HG02571 (cell line): Measurements from ENCODE around the gene AGAP5.
"Not testable (repeated sequence)": the region's sequence is repeated elsewhere in the genome, so short reads cannot be mapped to it uniquely, and the experiment has no call there.

Source experiments
- ATAC-seq: cut with Tn5 transposase; IDR thresholded peaks from one replicate; pipeline ENCODE4 v1.9.1; 2021; ENCODE audit warnings: mild to moderate bottlenecking, moderate library complexity; ENCODE audit not compliant: unreplicated experiment

AGAP5 gene

DNA sequence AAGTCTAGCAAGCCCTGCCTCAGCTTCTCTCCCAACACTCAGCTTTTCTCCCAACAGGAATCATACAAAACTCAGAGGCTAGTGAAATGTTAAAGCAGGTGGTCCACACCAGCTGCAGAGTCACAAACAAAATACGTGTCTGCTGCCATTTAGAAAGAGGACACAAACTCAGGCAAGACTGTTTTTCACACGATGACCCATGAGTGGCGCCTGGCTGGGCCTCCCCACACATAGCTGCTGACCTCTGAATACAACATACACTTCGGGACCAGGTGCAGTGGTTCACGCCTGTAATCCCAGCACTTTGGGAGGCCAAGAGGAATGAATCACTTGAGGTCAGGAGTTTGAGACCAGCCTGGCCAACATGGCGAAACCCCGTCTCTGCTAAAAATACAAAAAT, 35.2 kb downstream of the AGAP5 start:
- ATAC-seq = not testable (repeated sequence)

DNA sequence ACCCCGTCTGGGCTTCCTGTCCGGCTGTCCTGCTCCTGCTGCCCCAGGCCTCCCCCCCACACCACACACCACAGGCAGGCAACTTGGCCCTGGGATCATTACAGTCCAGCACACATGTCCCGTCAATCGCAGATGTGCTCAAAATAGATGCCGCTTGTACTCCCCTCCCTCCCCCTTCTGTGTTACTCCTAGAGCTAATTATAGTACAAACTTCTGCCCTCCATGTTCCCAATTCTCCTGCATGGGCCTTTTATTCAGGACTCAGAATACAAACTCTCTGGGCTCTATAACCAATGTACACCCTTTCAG, 42.0 kb downstream of the AGAP5 start, which contains the start of gene SYNPO2L:
Gene SYNPO2L (minus strand): TSS at position 40 of the 309 bp plus-strand sequence. CDS start 107 bp downstream, outside the sequence.
- ATAC-seq = no peak

DNA sequence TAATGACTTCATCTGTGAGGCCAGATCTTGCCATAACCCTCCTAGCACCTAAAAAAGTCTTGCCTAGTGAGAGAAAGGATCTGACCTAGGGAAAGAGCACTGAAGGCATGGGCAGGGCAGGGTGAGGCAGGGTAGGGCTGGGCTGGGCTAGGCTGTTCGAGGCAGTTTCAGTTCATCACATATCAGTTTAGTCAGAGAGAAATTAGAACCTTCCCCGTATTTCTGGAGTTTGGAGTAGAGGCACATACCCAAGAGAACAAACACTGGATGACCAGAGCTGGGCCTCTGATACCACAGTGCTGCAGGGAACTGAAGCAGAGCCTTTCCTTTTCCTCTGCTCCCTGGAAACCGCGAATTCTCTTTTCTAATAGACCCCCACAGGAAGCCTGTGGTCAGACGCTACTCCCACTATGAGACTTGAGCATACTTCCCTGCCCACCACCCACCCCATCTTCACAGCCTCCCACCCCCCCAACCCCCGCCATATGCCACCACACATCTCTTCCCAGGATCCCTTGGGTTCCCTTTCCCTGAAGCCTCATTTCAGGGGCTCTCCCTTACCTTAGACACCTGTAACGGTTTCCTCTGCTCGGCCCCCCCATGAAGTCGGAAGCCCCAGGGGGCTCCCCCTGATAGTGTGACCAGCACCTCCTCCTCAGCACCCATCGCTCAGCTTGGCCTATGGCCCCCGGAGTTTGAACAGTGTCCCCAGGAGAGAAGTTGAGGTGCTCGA, 42.5 kb downstream of the AGAP5 start:
- no peak for ATAC-seq

DNA sequence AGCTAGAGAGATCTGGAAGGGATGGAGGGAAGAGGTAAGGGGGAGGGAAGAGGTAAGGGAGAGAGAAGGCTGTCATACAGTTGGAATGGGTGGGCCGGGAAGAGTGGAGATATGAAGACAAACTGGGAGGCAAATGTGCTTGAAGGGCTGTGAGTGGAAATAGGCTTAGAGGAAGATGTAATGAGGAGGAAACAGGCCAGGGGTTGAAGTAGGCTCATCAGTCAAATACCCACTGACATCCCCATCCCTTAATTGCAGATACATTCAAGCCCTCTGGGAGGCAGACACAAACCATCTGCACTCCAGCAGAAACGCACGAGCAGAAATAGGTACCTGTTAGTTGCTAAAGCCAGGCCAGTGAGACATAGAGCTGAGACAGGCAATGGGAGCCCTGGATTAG, 44.2 kb downstream of the AGAP5 start:
- ATAC-seq = no peak

DNA sequence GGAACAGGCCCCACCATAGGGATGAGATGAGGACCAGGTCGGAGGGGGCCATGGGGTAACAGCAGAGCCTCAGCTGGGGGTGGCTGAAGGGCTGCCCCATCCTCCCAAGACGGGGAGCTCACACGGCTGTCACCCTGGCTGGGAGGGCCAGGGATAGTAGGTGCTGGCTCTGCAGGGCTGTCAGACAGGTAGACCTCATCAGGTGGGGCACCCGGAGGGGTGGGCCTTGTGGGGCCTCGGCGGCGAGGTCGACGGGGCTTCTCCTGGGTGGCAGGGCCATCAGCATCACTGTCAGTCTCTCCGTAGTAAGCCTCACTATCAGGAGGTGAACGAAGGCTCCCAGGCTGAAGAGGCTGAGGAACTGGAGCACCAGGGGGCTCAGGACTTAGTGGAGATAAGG, 44.7 kb downstream of the AGAP5 start:
- ATAC-seq = no peak

DNA sequence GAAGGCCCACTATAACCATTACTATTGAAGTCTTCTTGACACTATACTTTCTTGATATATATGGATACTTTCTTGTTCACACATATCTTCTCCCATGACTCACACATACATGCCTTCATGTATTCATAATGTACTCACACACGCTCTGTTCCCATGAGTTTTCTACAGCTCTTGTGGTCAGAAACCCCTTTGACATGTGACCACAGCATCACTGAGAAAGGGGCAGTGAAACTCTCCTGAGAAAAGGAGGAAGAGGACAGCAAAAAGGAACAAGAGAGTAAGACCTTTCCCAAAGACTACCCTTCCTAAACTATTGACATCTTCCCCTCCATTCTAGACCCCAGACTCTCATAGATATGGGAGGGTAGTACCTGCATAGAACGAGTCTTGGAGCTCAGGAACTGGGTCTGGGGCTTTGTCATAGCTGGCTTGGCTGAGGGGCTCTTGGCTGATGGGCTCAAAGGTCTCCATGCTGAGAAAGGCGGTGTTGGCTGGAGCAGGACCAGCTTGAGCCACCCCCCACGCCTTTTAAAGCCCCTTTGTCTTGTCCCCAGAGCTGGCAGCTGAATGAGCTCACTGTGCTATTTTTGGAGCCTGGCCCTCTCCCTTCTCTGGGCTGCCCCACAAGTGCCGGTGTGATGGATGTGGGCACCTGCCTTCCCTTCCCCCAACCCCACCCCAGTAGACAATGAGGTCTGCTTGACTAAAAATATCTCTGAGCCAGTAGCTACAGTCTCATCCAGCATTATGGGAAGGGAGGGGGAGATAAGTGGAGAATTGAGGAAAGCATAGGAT, 47.2 kb downstream of the AGAP5 start:
- no peak for ATAC-seq

DNA sequence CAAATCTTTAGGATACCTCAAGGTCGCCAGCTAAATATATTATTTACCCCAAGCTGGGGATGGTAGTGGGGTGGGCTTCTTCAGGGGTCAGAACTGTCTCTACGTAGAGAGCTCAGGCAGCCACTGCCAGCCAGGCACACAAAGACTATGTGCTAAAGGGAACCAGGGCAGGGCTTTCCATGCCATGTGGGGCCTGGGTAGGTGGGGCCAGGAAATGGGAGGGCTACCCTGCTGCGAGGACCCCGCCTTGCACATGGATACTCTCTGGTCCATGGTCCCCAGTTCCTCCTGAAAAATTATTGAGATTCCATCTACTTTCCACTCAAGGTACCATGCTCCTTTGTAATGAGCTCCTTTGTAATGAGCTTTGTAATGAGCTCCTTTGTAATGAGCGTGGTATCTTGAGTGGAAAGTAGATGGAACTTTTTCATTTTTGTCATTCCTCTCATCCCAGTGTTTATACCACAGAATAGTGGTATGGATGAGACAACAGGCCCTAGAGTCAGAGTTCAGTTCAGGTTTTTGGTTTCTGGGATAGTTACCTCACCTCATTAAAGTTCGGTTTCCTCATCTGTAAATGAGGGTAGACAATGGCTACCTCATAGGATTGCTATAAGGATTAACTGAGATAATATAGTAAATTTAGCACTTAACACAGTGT, 47.9 kb downstream of the AGAP5 start:
- no peak for ATAC-seq

DNA sequence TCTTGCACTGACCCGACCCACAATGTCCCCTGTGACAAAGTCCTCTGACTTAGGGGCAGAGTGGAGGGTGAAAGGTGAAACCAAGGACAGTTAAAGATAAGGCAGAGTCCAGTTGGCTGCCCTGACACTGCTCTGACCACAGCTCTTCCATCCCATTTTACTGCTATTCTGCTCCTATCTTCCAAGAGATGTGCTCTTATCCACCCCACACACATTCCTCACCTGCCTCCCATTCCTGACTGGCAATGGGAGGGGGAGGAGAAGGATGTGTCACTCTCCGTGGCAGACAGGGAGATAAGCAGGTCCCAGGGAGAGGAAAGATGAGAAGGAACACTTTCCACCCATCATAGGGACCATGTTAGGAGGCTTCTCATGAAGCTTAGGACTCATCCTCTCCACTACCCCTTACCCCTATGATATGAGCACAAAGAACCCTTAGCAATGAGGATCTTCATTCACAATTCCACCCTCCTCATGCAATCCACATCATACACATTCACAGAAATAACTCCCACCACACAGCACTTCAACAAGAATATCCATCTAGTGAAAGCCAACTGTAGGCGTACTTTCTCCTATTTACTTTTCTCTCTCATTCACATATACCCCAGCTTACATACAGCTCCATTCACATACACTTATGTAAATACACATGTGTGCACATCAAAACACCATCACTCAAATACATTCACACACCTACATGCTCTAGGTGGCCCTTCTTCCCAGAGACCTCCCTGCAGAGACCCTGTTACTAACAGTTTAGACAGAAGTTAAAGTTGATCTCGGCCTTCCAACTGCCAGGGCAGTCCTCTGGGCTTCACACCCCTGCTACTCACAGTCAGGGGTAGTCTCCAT, 48.7 kb downstream of the AGAP5 start:
- ATAC-seq = no peak

DNA sequence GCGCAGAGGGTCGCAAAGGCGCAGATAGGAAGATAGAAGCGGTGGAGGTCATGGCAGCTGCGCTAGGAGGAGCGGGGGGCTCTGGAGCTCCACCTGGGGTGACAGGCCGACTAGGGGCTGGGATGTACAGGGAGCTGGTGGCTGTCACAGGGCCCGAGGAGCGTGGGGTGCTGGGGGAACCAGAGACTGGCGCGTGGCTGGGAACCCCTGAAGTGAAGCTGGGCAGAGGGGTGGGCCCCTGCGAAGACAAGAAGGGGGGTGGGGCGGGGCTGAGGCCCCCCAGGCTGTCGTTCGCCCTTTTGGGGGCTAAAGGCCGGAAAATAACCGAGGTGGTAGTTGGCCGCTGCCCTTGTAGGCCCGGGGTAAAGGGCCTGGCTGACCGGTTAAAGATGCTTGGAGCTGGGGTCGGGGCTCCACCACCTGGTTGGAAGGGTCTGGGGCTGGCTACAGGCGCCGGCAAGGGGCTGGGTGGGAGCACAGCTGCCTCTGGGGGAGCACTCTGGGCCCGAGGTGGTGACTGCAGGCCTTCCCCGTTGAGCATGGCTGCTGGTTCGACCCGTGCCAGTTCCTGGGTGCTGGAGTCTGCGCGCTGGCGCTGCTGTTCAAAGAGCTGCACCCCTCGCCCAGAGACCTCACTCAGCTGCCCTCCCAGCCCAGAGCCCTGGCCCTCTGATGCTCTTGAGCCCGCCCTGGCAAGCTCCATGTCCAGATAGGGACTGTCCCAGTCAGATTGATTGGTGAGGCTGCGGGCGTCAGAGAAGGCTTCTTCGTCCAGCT, 49.8 kb downstream of the AGAP5 start:
- ATAC-seq = no peak

DNA sequence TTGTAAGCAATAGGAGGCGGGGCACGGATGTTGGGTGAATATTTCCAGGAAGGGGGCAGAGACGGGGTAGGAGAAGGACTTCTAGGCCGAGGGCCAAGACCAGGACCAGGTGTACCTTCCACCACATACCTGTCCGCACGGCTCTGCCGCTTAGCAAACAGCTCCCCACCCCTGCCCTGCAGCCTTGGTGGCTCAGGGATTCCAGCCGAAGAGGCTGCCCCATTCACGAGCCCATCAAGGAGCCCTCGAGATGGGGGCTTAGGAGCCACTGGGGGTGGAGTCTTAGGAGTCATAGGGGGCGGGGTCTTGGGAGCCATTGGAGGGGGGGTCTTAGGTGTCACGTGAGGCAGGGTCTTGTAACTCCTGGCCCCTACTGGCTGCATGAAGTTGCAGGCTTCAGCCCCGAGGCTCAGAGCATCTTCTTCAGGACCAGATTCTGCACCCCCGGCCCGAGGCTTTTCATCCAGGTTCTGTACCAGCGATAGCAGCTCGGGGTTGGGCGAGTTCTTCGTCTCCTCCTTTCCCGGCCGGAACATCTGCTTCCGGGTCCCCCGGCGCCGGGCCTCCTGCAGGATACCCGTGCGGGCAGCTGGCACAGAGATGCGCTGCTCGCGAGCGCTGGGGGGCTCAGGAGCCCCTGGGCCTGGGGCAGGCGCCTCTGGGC, 50.6 kb downstream of the AGAP5 start:
- ATAC-seq = no peak

DNA sequence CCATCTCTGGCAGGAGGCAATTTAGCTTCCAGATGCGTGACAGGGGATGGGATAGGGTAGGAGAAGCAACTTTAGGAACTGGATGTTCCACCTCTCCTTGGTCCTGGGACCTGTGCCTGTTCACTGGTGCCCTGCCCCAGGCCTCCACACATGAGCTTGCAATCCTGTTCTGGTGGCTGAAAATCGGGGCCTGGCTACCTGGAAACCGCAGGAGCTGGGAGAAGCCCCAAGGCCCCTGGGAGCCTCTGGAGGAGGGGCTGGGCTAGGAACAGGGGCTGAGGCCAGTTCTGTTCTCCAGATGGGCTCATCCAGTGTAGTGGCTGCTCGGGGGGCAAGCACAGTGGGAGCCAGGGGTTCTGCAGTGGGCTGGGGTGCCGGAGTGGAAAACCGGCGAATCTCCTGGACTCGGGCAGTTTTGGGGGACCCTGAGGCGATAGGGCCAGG, 51.3 kb downstream of the AGAP5 start:
- ATAC-seq = no peak

DNA sequence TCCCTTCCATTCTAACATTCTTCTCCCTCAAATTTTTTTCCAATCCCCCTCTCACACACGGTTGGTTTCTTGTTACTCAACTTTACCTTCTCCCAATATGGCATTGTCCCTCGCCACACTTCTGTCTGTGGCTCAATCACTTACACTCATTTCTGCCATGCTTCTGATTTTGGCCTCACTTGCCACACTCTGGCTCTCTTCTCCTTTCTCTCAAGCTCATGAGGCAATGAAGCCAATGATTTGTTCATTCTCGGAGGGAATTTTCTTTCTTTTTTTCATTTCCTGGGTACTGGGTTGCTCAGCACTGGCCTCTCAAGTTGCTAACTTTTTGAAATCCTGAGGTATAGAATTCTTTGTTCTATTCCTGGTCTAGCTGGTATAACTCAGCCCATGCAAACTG, 52.7 kb downstream of the AGAP5 start:
- no peak for ATAC-seq

DNA sequence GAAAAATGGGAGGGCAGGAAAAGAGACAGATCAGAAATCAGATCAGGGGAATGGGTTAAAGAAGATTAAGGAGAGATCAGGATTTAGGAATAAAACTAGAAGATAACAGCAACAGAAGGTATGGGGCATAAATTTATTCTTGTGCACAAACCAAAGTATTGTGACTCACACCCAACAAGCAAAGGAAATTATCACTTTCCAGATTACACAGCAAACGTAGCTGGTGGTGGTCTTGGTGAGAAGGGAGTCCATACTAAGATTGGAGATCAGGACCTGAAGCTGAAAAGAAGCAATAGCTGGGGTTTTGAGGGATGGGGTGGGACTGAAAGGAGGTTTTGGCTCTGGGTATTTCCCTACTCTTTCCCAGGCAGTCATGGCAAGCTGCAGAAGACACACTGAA, 53.1 kb downstream of the AGAP5 start:
- no peak for ATAC-seq

DNA sequence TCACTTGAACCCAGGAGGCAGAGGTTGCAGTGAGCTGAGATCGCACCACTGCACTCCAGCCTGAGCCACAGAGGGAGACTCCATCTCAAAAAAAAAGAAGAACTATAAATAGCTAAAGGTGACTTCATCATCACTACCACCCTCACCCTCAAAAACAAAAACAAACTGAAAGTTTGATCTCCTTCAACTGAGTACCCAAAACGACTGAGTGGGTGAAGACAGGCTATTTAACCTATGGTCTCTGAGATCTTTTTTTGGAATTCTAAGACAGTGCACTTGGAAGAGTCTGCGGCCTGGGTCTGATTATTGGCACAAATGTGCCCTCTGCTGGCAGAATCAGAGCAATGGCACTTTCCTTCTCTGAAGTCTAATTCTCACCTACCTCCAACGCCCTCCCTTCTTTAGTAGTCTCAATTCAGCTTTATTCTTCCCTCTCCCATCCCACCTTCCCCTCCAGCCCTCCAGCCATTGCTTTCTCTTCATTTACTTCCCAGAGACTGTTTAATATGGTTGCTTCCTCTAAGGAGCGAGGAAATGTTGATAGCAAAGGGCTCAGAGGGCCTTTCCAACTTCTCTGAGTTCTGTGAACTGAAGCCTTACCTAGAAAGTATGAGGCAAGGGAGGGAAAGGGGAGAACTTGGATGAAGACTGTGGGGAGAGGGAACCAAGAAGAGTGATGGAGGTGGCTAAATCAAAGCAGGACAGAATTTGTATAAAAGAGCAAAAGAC, 53.7 kb downstream of the AGAP5 start:
- ATAC-seq = no peak

DNA sequence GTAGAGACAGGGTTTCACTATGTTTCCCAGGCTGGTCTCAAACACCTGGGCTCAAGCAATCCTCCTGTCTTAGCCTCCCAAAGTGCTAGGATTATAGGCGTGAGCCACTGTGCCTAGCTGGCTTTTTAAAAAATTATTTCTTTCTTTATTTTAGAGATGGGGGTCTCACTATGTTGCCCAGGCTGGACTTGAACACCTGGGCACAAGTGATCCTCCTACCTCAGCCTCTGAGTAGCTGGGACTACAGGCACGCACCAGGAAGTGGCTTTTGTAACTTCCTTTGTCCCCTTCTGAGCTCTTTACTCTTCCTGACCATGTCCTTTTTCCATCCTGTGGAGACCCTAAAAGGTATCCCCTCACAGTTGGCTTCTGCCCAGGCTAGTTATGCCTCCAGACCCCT, 54.5 kb downstream of the AGAP5 start:
- no peak for ATAC-seq

DNA sequence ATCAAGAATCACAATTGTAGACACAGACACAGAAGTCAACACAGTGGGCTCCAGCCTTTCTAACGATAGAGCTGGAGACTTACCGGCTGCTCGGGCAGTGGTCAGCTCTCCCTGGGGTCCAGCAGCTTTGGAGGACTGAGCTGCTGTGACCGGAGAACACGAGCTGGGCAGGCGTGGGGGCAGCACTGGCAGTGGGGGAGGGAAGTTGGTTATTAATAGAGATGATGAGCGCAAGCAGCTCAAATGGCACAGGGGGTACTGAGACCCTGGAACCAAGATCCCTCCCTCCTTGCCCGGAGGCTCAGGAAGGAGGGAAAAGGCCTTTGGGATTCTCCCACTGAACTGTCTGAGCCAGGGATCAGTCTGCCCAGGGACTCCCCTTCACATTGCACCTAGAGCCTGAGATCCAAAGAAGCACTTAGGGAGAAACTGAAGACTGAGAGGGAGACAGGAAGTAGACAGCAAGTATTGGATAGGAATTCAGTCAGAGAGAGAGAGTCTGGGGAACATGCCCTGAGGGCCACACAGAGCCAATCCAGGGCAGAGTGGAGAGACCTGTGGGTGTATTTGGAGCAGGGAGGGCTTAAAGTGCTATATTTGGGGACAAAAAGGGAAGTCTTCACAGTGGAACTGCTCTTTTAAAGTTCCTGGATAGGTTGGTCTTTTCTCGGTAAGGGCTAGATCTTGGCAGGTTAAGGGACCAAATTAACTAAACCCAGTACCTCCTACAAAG, 56.4 kb downstream of the AGAP5 start, which contains the start of gene MYOZ1:
Gene MYOZ1 (minus strand): TSS at position 147 of the 733 bp plus-strand sequence. CDS start 1,457 bp downstream, outside the sequence.
- ATAC-seq = no peak

DNA sequence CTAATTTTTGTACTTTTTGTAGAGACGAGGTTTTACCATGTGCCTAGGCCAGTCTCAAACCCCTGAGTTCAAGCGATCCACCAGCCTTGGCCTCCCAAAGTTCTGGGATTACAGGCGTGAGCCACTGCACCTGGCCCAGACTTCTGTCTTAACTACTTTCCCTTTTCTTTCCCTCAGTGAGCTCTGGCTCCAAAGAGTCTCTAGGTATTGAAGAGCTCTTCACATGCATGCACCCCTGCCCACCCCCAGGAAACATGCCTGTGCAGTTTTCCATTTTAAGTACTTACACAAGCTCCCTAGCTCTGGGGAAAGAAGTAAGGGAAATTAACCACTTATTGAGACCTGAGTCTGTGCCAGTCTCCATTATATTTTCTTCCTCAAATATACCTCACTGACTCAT, 58.6 kb downstream of the AGAP5 start:
- no peak for ATAC-seq

DNA sequence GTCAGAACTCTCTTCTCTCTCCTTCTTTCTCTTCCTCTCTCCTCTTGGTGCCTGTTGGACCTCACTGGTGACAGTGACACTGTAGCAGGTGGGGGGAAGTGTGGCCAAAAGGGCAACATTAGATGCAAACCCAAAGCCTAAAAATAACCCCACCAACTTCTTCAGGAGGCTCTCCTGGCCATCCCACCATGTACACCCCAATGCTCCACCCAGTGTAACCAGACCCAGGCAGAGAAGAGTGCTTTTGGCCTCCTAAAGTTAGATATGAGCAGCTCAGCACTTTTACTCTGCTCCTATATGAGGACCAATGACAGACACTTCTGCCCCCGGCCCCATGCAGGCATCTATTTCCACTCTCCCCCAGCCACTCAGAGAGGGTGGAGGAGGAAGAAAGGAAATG, 62.1 kb downstream of the AGAP5 start:
- ATAC-seq = no peak
